K562 (cell line): Measurements from ENCODE around the gene SGSH. TPM values are rescaled to one million over a fixed set of nuclear protein-coding genes. Genes with fewer than 3 reads are reported as not detected.
A peak's percentile ranks its signal among the peaks of the same experiment; 100 is the strongest.

ENCODE experiments used
- ATAC-seq: fragments of 200-7000 bp; cut with Tn5 transposase; 3 replicates; pipeline ENCODE4 v1.9.1; 2020; ENCODE audit warnings: moderate library complexity
- BruUV-seq: library from RNA; stranded (reverse); fragments of 400-500 nt; replicated peaks from 2 replicates; lab custom pipeline; 2021; lab: Mats Ljungman, UMichigan
- CTCF ChIA-PET: fragments of 300-600 bp; formaldehyde crosslinking; extraction: SDS; loops from one replicate; lab custom pipeline; 2021; ENCODE audit warnings: low intra/inter-chr PET ratio; lab: Yijun Ruan, JAX
- POLR2A ChIA-PET: fragments of 300-600, 350-650 bp; sonication (Branson Sonifier 250); formaldehyde crosslinking; extraction: SDS; loops from one replicate; lab custom pipeline; 2021; ENCODE audit warnings: antibody characterized with exemption, inconsistent platforms; lab: Yijun Ruan, JAX
- DNase-seq, 4 experiments: peaks; one replicate each; pipeline versions ENCODE4 v3.0.0 to v3.0.0-alpha.2; 2011 to 2018; ENCODE audit warnings: low spot score in 3 of 4, mixed read lengths in 3 of 4; ENCODE audit errors: extremely low read depth in 1 of 4
- FAIRE-seq: peaks from 2 replicates; lab custom pipeline; 2011; peaks lifted over from hg19 to GRCh38; lab: Jason Lieb, UNC
- H2AFZ ChIP-seq: 2 replicates; pipeline ENCODE4 v1.6.0; 2011; ENCODE audit warnings: low read depth, low read length, control low read depth, inconsistent platforms
- H3K27ac ChIP-seq: fragments of 200-600 bp; 3 replicates; pipeline ENCODE4 v1.8.0; 2011; ENCODE audit warnings: low read depth, mild to moderate bottlenecking, control low read depth, inconsistent platforms, low read length, moderate library complexity, mixed read lengths; ENCODE audit errors: extremely low read depth
- H3K27me3 ChIP-seq, 2 experiments: fragments of 300-600 bp in 1 of 2; 2 replicates in 1 of 2; 3 replicates in 1 of 2; pipeline versions ENCODE4 v1.6.0 to v1.8.0; 2011; ENCODE audit warnings: inconsistent platforms in 2 of 2, low read length in 2 of 2, mild to moderate bottlenecking in 1 of 2, mixed read lengths in 1 of 2, moderate library complexity in 1 of 2; ENCODE audit not compliant: control insufficient read depth in 2 of 2, insufficient read depth in 2 of 2
- H3K36me3 ChIP-seq: fragments of 300-600 bp; 3 replicates; pipeline ENCODE4 v1.8.0; 2011; ENCODE audit warnings: mild to moderate bottlenecking, low read length, inconsistent platforms; ENCODE audit not compliant: control insufficient read depth, insufficient read depth
- H3K4me1 ChIP-seq, 2 experiments: fragments of 200-600 bp in 1 of 2; replicated peaks in 1 of 2; 2 replicates in 1 of 2; 3 replicates in 1 of 2; pipeline versions ENCODE4 v1.5.1 to v1.8.0; 2011; ENCODE audit warnings: inconsistent platforms in 2 of 2, low read length in 2 of 2, mild to moderate bottlenecking in 1 of 2, mixed read lengths in 1 of 2, moderate library complexity in 1 of 2; ENCODE audit not compliant: control insufficient read depth in 2 of 2, insufficient read depth in 2 of 2
- H3K4me2 ChIP-seq: 2 replicates; pipeline ENCODE4 v1.6.1; 2011; ENCODE audit warnings: low read length, control low read depth, inconsistent platforms, mixed read lengths; ENCODE audit not compliant: insufficient read depth
- H3K4me3 ChIP-seq: fragments of 200-600 bp; sonication (generic), shearing (Covaris generic); 2 replicates; pipeline ENCODE4 v1.5.1; 2016; ENCODE audit warnings: control low read depth, inconsistent platforms
- H3K79me2 ChIP-seq: fragments of 200-600 bp; 3 replicates; pipeline ENCODE4 v1.8.0; 2011; ENCODE audit warnings: low read length, inconsistent platforms; ENCODE audit not compliant: control insufficient read depth, insufficient read depth
- H3K9ac ChIP-seq, 2 experiments: 2 replicates each; pipeline versions ENCODE4 v1.6.0 to v1.6.1; 2011; ENCODE audit warnings: low read depth in 2 of 2, low read length in 2 of 2, control low read depth in 1 of 2, inconsistent platforms in 1 of 2, mild to moderate bottlenecking in 1 of 2, mixed read lengths in 1 of 2; ENCODE audit not compliant: insufficient read depth in 1 of 2
- H3K9me1 ChIP-seq: one replicate; pipeline ENCODE4 v1.6.0; 2011; ENCODE audit warnings: inconsistent platforms, mild to moderate bottlenecking, low read length, moderate library complexity; ENCODE audit not compliant: control insufficient read depth, insufficient read depth
- H3K9me3 ChIP-seq: replicated peaks from 2 replicates; pipeline ENCODE4 v1.5.1; 2011; ENCODE audit warnings: low read depth, low read length, inconsistent platforms; ENCODE audit not compliant: control insufficient read depth, insufficient read depth
- H4K20me1 ChIP-seq: replicated peaks from 2 replicates; pipeline ENCODE4 v1.6.1; 2011; ENCODE audit warnings: low read length, inconsistent platforms, mixed read lengths; ENCODE audit not compliant: control insufficient read depth, insufficient read depth
- ARID2 ChIP-seq: fragments of 450-650 bp; IDR thresholded peaks from 2 replicates; pipeline ENCODE4 v1.6.1; 2017; ENCODE audit warnings: antibody characterized with exemption, mild to moderate bottlenecking
- DMBX1 ChIP-seq: fragments of 250-450 bp; sonication (Bioruptor Pico); IDR thresholded peaks from 2 replicates; pipeline ENCODE4 v1.8.0; 2022; ENCODE audit warnings: inconsistent platforms, mild to moderate bottlenecking, moderate library complexity, borderline replicate concordance
- ELF4 ChIP-seq: fragments of 450-650 bp; formaldehyde crosslinking; IDR thresholded peaks from 2 replicates; pipeline ENCODE4 v1.4.0; 2022; ENCODE audit warnings: missing genetic modification characterization
- JUN ChIP-seq, 2 experiments: sonication (generic) in 1 of 2; formaldehyde crosslinking in 1 of 2; IDR thresholded peaks; 2 replicates each; pipeline versions ENCODE4 v1.6.1 to v1.8.0; 2012 to 2022; ENCODE audit warnings: borderline replicate concordance in 2 of 2, mild to moderate bottlenecking in 2 of 2, improper control_type of control experiment in 1 of 2, low read depth in 1 of 2, low read length in 1 of 2, missing genetic modification reagents in 1 of 2
- MYBL2 ChIP-seq, 2 experiments: fragments of 450-650 bp in 1 of 2; sonication (generic) in 1 of 2; formaldehyde crosslinking in 1 of 2; IDR thresholded peaks; 2 replicates each; pipeline versions ENCODE4 v1.6.1 to v1.8.1; 2017 to 2022; ENCODE audit warnings: borderline replicate concordance in 1 of 2, inconsistent platforms in 1 of 2, low read depth in 1 of 2, mild to moderate bottlenecking in 1 of 2, missing genetic modification reagents in 1 of 2, moderate library complexity in 1 of 2
- NCOA6 ChIP-seq: fragments of 450-650 bp; IDR thresholded peaks from 2 replicates; pipeline ENCODE4 v1.6.1; 2017; ENCODE audit warnings: mild to moderate bottlenecking
- RB1 ChIP-seq: fragments of 450-650 bp; IDR thresholded peaks from 2 replicates; pipeline ENCODE4 v1.6.1; 2017; ENCODE audit warnings: low read depth, mild to moderate bottlenecking
- TRIM24 ChIP-seq, 2 experiments: fragments of 450-650 bp; IDR thresholded peaks; 2 replicates each; pipeline ENCODE4 v1.6.1; 2016
- XRCC5 ChIP-seq: fragments of 200-400 bp; formaldehyde crosslinking; IDR thresholded peaks from 2 replicates; pipeline ENCODE4 v1.6.1; 2017; ENCODE audit warnings: low read depth, mild to moderate bottlenecking, low read length
- ZNF75A ChIP-seq: fragments of 450-650 bp; formaldehyde crosslinking; IDR thresholded peaks from 2 replicates; pipeline ENCODE4 v1.4.0; 2020; ENCODE audit warnings: mild to moderate bottlenecking
- WGBS: fragments of 100-300 bp; shearing (Covaris generic); methylation state at CpG from one replicate; pipeline ENCODE4 v1.1.6; 2016; ENCODE audit warnings: low coverage, mixed read lengths; ENCODE audit not compliant: insufficient coverage; ENCODE audit errors: missing lambda C conversion rate; 5-methylcytosine and 5-hydroxymethylcytosine counted together
- in situ Hi-C: fragments of 300-500 bp; cut with MboI; formaldehyde crosslinking; loops from 4 replicates; pipeline ENCODE4 v1.15.0; 2018; ENCODE audit warnings: inconsistent platforms, mixed read lengths
- intact Hi-C: fragments of 100-400 bp; cut with micrococcal nuclease; formaldehyde crosslinking; loops from 2 replicates; pipeline ENCODE4 v1.14.2; 2022
- polyA plus RNA-seq, 8 experiments: library from polyadenylated mRNA; depleted of rRNA in 4 of 8; stranded (reverse) in 5 of 8; unstranded in 3 of 8; fragments of >200 nt; fragmentation: Nextera tagmentation in 2 of 8; fragmentation: Illumina TruSeq in 1 of 8; extraction: Ambion mirVana in 2 of 8; extraction: Trizol in 1 of 8; gene quantifications; 2 replicates each; pipeline versions ENCODE4 v1.2.1 to v1.2.3, GENCODE V29; 2011 to 2014; ENCODE audit warnings: inconsistent platforms in 1 of 8, missing spikeins in 1 of 8
- total RNA-seq, 7 experiments: library from RNA; depleted of rRNA in 6 of 7; stranded (reverse); fragments of >200 nt in 6 of 7; fragmentation: Illumina TruSeq in 2 of 7; extraction: Trizol in 2 of 7; gene quantifications; 2 replicates each; pipeline versions ENCODE4 v1.2.1 to v1.2.3, GENCODE V29; 2011 to 2021; ENCODE audit warnings: low replicate concordance in 1 of 7
- TF ChIP-seq, protein P1 (sequence below), 3 experiments: IDR thresholded peaks in 2 of 3; conservative IDR thresholded peaks in 1 of 3; 2 replicates each; pipeline ENCODE4 v1.5.1; 2011 to 2012; ENCODE audit warnings: low read length in 3 of 3, mild to moderate bottlenecking in 3 of 3, control low read depth in 2 of 3, improper control_type of control experiment in 1 of 3, inconsistent platforms in 1 of 3, low read depth in 1 of 3, mixed read lengths in 1 of 3, moderate library complexity in 1 of 3; ENCODE audit not compliant: insufficient read depth in 2 of 3
- TF ChIP-seq, protein P2 (sequence below): fragments of 450-650 bp; IDR thresholded peaks from 2 replicates; pipeline ENCODE4 v1.7.1; 2018; ENCODE audit warnings: mild to moderate bottlenecking, low read depth; ENCODE audit not compliant: partially characterized antibody

Gene SGSH
- total and polyA plus RNA-seq, 9 of the 15 experiments (the other 6 are each of a cell fraction or from before 2014, with no cell fraction given) = 0.25 to 15.7 (median 4.9) TPM

DNA sequence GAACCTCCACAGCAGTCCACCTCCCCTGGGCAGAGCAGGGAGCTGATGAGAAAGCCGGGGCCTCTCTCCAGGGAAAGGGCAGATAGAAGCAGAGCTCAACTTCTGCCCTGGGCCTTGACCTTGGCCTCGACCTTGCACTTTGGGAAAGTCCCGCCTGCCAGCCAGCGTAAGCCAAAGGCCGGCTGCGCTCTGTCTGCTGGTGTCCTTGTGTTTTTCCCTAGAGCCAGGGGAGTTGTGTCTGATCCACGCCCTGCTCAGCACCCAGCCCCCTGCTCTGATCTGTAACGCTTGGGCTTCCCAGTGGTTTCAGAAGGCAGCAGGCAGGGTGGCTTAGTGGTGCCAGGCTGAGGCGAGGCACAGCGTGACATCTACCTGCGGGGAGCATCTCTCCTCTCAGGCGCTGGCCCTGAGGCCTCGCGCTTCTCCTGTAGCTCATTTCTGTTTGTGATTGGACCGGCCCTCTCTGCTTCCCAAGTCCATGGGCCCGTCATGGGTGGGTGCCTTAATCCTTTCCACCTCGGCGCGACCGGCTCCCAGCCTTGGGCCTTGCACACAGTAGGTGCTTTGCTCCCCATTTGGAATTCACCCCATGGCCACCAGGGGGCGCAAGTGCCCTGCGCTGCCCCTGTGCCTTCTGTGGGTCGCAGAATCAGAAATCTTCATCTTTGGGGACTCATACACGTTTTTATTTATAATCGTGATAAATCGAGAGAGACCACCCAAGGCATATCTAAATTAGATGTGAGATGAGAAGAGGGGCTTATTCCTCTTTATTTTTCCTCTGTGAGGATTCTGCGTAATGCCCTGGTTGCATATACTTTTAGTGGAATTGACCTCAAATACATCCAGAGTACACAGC lies 24.2 kb downstream of the SGSH start:
- H3K36me3 ChIP-seq = no peaks in the 10 kb centered on the region
- H3K27me3 ChIP-seq = peaks cover 34 to 51% of the 10 kb centered on the region in 2 experiments
- POLR2A ChIA-PET = interaction anchor here (1.1 kb wide), 1 partner anchor 12 kb away, joined by 6 read pairs; no protein-coding TSS in a partner anchor
- H3K4me2 ChIP-seq = no peak overlapping the region
- H3K79me2 ChIP-seq = no peaks in the 10 kb centered on the region
- peak; percentile 56 for FAIRE-seq
- DNase-seq = peak; percentile 54 to 69 (median 64)
- BruUV-seq = no TSS peak
- no peak overlapping the region for H3K4me3 ChIP-seq
- peaks cover 0 to 20% of the 10 kb centered on the region in 2 experiments; a peak in 2 of 5 replicates for H3K4me1 ChIP-seq
- peak overlapping the region in 1 of 2 experiments; percentile 17; a peak in 1 of 4 replicates for H3K9ac ChIP-seq
- no peaks in the 10 kb centered on the region for H4K20me1 ChIP-seq
- ATAC-seq = peak; percentile 65
- H3K9me3 ChIP-seq = no peaks in the 10 kb centered on the region
- intact Hi-C loops (loop anchor here (2.0 to 5.0 kb wide), 2 partner anchors 169 to 216 kb away; no protein-coding TSS in a partner anchor), in situ Hi-C loops (loop anchor here (10.0 kb wide), 1 partner anchor 789 kb away; no protein-coding TSS in a partner anchor)
- WGBS = 30% methylated on average over 27 of the region's 27 CpGs
- no peak overlapping the region for H3K27ac ChIP-seq
- no peak overlapping the region for H2AFZ ChIP-seq
- H3K9me1 ChIP-seq = no peaks in the 10 kb centered on the region
- CTCF ChIA-PET = interaction anchor here (0.7 to 1.1 kb wide), 4 partner anchors 89 to 191 kb away, joined by 3 to 4 read pairs (median 3); no protein-coding TSS in a partner anchor
- TF ChIP-seq ARID2 = peak; percentile 89
- 0 out of 4 replicates have a peak, but pooled peaks of 1 of the 2 experiments have one; percentile 23 for TF ChIP-seq TRIM24 (IDR thresholded peaks at IDR 0.05)
- no peak for TF ChIP-seq JUN (IDR thresholded peaks at IDR 0.05; ENCODE audit: borderline replicate concordance, low read depth, low read length)
- TF ChIP-seq JUN (CRISPR knock-in tag; IDR thresholded peaks at IDR 0.05; ENCODE audit: borderline replicate concordance) = no peak
- TF ChIP-seq DMBX1 (CRISPR knock-in tag) = 0 out of 2 replicates have a peak, but pooled peaks have one; percentile 62
- TF ChIP-seq RB1 = peak; percentile 66; the same call in 1 of the 2 replicates
- TF ChIP-seq, protein P1, sequence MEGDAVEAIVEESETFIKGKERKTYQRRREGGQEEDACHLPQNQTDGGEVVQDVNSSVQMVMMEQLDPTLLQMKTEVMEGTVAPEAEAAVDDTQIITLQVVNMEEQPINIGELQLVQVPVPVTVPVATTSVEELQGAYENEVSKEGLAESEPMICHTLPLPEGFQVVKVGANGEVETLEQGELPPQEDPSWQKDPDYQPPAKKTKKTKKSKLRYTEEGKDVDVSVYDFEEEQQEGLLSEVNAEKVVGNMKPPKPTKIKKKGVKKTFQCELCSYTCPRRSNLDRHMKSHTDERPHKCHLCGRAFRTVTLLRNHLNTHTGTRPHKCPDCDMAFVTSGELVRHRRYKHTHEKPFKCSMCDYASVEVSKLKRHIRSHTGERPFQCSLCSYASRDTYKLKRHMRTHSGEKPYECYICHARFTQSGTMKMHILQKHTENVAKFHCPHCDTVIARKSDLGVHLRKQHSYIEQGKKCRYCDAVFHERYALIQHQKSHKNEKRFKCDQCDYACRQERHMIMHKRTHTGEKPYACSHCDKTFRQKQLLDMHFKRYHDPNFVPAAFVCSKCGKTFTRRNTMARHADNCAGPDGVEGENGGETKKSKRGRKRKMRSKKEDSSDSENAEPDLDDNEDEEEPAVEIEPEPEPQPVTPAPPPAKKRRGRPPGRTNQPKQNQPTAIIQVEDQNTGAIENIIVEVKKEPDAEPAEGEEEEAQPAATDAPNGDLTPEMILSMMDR (IDR thresholded peaks at IDR 0.05 in 2 of 3, conservative IDR thresholded peaks at IDR 0.05 in 1 of 3; ENCODE audit: insufficient read depth in 2 of 3, low read depth in 1 of 3, low read length in 3 of 3) = peak; percentile 89 to 95 (median 92)
- no peak for TF ChIP-seq MYBL2 (IDR thresholded peaks at IDR 0.05; ENCODE audit: low read depth)
- TF ChIP-seq MYBL2 (CRISPR knock-in tag; IDR thresholded peaks at IDR 0.05; ENCODE audit: borderline replicate concordance) = no peak
- 0 out of 2 replicates have a peak, but pooled peaks have one; percentile 60 for TF ChIP-seq XRCC5
- TF ChIP-seq, protein P2, sequence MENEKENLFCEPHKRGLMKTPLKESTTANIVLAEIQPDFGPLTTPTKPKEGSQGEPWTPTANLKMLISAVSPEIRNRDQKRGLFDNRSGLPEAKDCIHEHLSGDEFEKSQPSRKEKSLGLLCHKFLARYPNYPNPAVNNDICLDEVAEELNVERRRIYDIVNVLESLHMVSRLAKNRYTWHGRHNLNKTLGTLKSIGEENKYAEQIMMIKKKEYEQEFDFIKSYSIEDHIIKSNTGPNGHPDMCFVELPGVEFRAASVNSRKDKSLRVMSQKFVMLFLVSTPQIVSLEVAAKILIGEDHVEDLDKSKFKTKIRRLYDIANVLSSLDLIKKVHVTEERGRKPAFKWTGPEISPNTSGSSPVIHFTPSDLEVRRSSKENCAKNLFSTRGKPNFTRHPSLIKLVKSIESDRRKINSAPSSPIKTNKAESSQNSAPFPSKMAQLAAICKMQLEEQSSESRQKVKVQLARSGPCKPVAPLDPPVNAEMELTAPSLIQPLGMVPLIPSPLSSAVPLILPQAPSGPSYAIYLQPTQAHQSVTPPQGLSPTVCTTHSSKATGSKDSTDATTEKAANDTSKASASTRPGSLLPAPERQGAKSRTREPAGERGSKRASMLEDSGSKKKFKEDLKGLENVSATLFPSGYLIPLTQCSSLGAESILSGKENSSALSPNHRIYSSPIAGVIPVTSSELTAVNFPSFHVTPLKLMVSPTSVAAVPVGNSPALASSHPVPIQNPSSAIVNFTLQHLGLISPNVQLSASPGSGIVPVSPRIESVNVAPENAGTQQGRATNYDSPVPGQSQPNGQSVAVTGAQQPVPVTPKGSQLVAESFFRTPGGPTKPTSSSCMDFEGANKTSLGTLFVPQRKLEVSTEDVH = no peak
- no peak for TF ChIP-seq ELF4 (CRISPR knock-in tag)
- no peak for TF ChIP-seq NCOA6
- TF ChIP-seq ZNF75A = 0 out of 2 replicates have a peak, but pooled peaks have one; percentile 57
